ENCODE results near the gene GARIN5B. TPM values are rescaled to one million over a fixed set of nuclear protein-coding genes. Genes with fewer than 3 reads are reported as not detected.
A peak's percentile ranks its signal among the peaks of the same experiment; 100 is the strongest.

GARIN5B gene
- total and polyA plus RNA-seq, 5 donors: not detected

GRCh38 chr19:55379174-55379573, 16.1 kb upstream of the GARIN5B start:
- ATAC-seq: no peak
- intact Hi-C loops (cut with DNase I): loop anchor here in 1 of 4 donors (10.0 kb wide), 1 partner anchor 74 kb away; no protein-coding TSS in a partner anchor
- no peak overlapping the region for H3K4me3 ChIP-seq (ENCODE audit: low read length)
- 57% methylated on average over 11 of the region's 11 CpGs for WGBS
- DNase-seq: peak in 1 of 3 donors; percentile 5
- H3K9me3 ChIP-seq (ENCODE audit: control insufficient read depth, low read length): no peaks in the 10 kb centered on the region
- H3K27ac ChIP-seq (ENCODE audit: low read length): no peak overlapping the region
- H3K4me1 ChIP-seq (ENCODE audit: control insufficient read depth, insufficient read depth, low read length): no peaks in the 10 kb centered on the region
- H3K27me3 ChIP-seq (ENCODE audit: control insufficient read depth, insufficient read depth): no peaks in the 10 kb centered on the region

GRCh38 chr19:55377356-55378131, 14.5 kb upstream of the GARIN5B start:
- no peak overlapping the region for H3K4me3 ChIP-seq (ENCODE audit: low read length)
- ATAC-seq (peak; percentile 10 to 19), DNase-seq (peak in 2 of 3 donors; percentile 30 to 79)
- H3K9me3 ChIP-seq (ENCODE audit: control insufficient read depth, low read length): no peaks in the 10 kb centered on the region
- intact Hi-C loops (cut with DNase I): loop anchor here in 1 of 4 donors (10.0 kb wide), 1 partner anchor 73 kb away; no protein-coding TSS in a partner anchor
- no peak overlapping the region for H3K27ac ChIP-seq (ENCODE audit: low read length)
- H3K27me3 ChIP-seq (ENCODE audit: control insufficient read depth, insufficient read depth): no peaks in the 10 kb centered on the region
- WGBS: 8% methylated on average over 43 of the region's 43 CpGs
- no peaks in the 10 kb centered on the region for H3K4me1 ChIP-seq (ENCODE audit: control insufficient read depth, insufficient read depth, low read length)

GRCh38 chr19:55376241-55376933, 13.3 kb upstream of the GARIN5B start, which contains the start of gene TMEM190:
TSS of gene TMEM190 (plus strand) at chr19:55376826. CDS start at chr19:55376854, 28 bp downstream.
- no peak within 1 kb of the TSS for H3K27ac ChIP-seq (ENCODE audit: low read length)
- no peak for ATAC-seq
- H3K4me1 ChIP-seq (ENCODE audit: control insufficient read depth, insufficient read depth, low read length): no peaks in the 10 kb centered on the region
- peak in 1 of 3 donors; percentile 52 for DNase-seq
- H3K4me3 ChIP-seq (ENCODE audit: low read length): no peak within 1 kb of the TSS
- no peaks in the 10 kb centered on the region for H3K27me3 ChIP-seq (ENCODE audit: control insufficient read depth, insufficient read depth)
- intact Hi-C loops (cut with DNase I): loop anchor here in 1 of 4 donors (10.0 kb wide), 1 partner anchor 72 kb away; no protein-coding TSS in a partner anchor
- no peaks in the 10 kb centered on the region for H3K9me3 ChIP-seq (ENCODE audit: control insufficient read depth, low read length)
- WGBS: 51% methylated on average over 21 of the region's 21 CpGs

- WGBS: 12% methylated on average over 31 of the region's 31 CpGs
- H3K27ac ChIP-seq (ENCODE audit: low read length): no peak overlapping the region
- H3K4me3 ChIP-seq (ENCODE audit: low read length): no peak overlapping the region
- no peaks in the 10 kb centered on the region for H3K4me1 ChIP-seq (ENCODE audit: control insufficient read depth, insufficient read depth, low read length)
- ATAC-seq (no peak), DNase-seq (peak in 1 of 3 donors; percentile 33)
- H3K9me3 ChIP-seq (ENCODE audit: control insufficient read depth, low read length): no peaks in the 10 kb centered on the region
- intact Hi-C loops (cut with DNase I): loop anchor here in 1 of 4 donors (10.0 kb wide), 1 partner anchor 69 kb away; no protein-coding TSS in a partner anchor
- H3K27me3 ChIP-seq (ENCODE audit: control insufficient read depth, insufficient read depth): no peaks in the 10 kb centered on the region
Observed at GRCh38 chr19:55373993-55374757, 11.1 kb upstream of the GARIN5B start.

GRCh38 chr19:55373306-55373992, 10.4 kb upstream of the GARIN5B start:
- Histone ChIP-seq H3K27ac (ENCODE audit: low read length) (no peak overlapping the region), H3K4me1 (ENCODE audit: control insufficient read depth, insufficient read depth, low read length) (no peaks in the 10 kb centered on the region), H3K4me3 (ENCODE audit: low read length) (no peak overlapping the region), H3K27me3 (ENCODE audit: control insufficient read depth, insufficient read depth) (no peaks in the 10 kb centered on the region), H3K9me3 (ENCODE audit: control insufficient read depth, low read length) (no peaks in the 10 kb centered on the region)
- intact Hi-C loops (cut with DNase I): loop anchor here in 1 of 4 donors (10.0 kb wide), 1 partner anchor 69 kb away; no protein-coding TSS in a partner anchor
- DNase-seq (peak in 1 of 3 donors; percentile 17), ATAC-seq (no peak)
- 57% methylated on average over 9 of the region's 9 CpGs for WGBS

- intact Hi-C loops (cut with DNase I): loop anchor here in 1 of 4 donors (10.0 kb wide), 1 partner anchor 68 kb away; no protein-coding TSS in a partner anchor
- Histone ChIP-seq H3K4me3 (ENCODE audit: low read length) (no peak overlapping the region), H3K9me3 (ENCODE audit: control insufficient read depth, low read length) (no peaks in the 10 kb centered on the region), H3K27ac (ENCODE audit: low read length) (no peak overlapping the region), H3K4me1 (ENCODE audit: control insufficient read depth, insufficient read depth, low read length) (no peaks in the 10 kb centered on the region), H3K27me3 (ENCODE audit: control insufficient read depth, insufficient read depth) (no peaks in the 10 kb centered on the region)
- DNase-seq (peak in 1 of 3 donors; percentile 42), ATAC-seq (peak in 1 of 2 donors; percentile 22)
- WGBS: 43% methylated on average over 24 of the region's 24 CpGs
Observed at GRCh38 chr19:55372316-55373081, 9.4 kb upstream of the GARIN5B start.

GRCh38 chr19:55370305-55370988, 7.4 kb upstream of the GARIN5B start, which contains the start of gene IL11:
TSS of gene IL11 (minus strand) at chr19:55370463. CDS start at chr19:55370310, 153 bp downstream.
- WGBS: 5% methylated on average over 32 of the region's 32 CpGs
- DNase-seq (peak in 1 of 3 donors; percentile 31), ATAC-seq (no peak)
- H3K4me1 ChIP-seq (ENCODE audit: control insufficient read depth, insufficient read depth, low read length): no peaks in the 10 kb centered on the region
- no peaks in the 10 kb centered on the region for H3K9me3 ChIP-seq (ENCODE audit: control insufficient read depth, low read length)
- H3K4me3 ChIP-seq (ENCODE audit: low read length): peak within 1 kb of the TSS; percentile 51
- intact Hi-C loops (cut with DNase I): loop anchor here in 1 of 4 donors (10.0 kb wide), 1 partner anchor 66 kb away; no protein-coding TSS in a partner anchor
- no peaks in the 10 kb centered on the region for H3K27me3 ChIP-seq (ENCODE audit: control insufficient read depth, insufficient read depth)
- H3K27ac ChIP-seq (ENCODE audit: low read length): no peak within 1 kb of the TSS

GRCh38 chr19:55369653-55370304, 6.7 kb upstream of the GARIN5B start:
- H3K27me3 ChIP-seq (ENCODE audit: control insufficient read depth, insufficient read depth): no peaks in the 10 kb centered on the region
- peak overlapping the region; percentile 51 for H3K4me3 ChIP-seq (ENCODE audit: low read length)
- H3K9me3 ChIP-seq (ENCODE audit: control insufficient read depth, low read length): no peaks in the 10 kb centered on the region
- 1% methylated on average over 59 of the region's 59 CpGs for WGBS
- no peaks in the 10 kb centered on the region for H3K4me1 ChIP-seq (ENCODE audit: control insufficient read depth, insufficient read depth, low read length)
- ATAC-seq (peak in 1 of 2 donors; percentile 36), DNase-seq (no peak)
- H3K27ac ChIP-seq (ENCODE audit: low read length): no peak overlapping the region
- intact Hi-C loops (cut with DNase I): loop anchor here in 1 of 4 donors (10.0 kb wide), 1 partner anchor 65 kb away; no protein-coding TSS in a partner anchor

Data from right cardiac atrium (tissue), 5 donors.